Liver (tissue), 9 donors: Measurements from ENCODE around the gene ACTRT2. TPM values are rescaled to one million over a fixed set of nuclear protein-coding genes. Genes with fewer than 3 reads are reported as not detected.

ENCODE experiments used
- DNase-seq: peaks from one replicate; pipeline ENCODE4 v3.0.0-alpha.2; 2017; ENCODE audit warnings: low spot score
- H3K27ac ChIP-seq, 2 donors: one replicate each; pipeline ENCODE4 v1.7.0; 2013; ENCODE audit warnings: inconsistent platforms in 2 of 2, low read length in 2 of 2, control low read depth in 1 of 2, low read depth in 1 of 2, mild to moderate bottlenecking in 1 of 2
- H3K27me3 ChIP-seq, 4 donors: one replicate each; pipeline versions ENCODE4 v1.6.1 to v1.7.0; 2013; ENCODE audit warnings: low read length in 3 of 4, inconsistent platforms in 1 of 4, mild to moderate bottlenecking in 1 of 4, moderate library complexity in 1 of 4; ENCODE audit not compliant: control insufficient read depth in 4 of 4, insufficient read depth in 4 of 4
- H3K36me3 ChIP-seq, 4 donors: one replicate each; pipeline versions ENCODE4 v1.6.1 to v1.7.0; 2013; ENCODE audit warnings: low read length in 3 of 4, mild to moderate bottlenecking in 3 of 4, low read depth in 1 of 4, moderate library complexity in 1 of 4; ENCODE audit not compliant: control insufficient read depth in 4 of 4, insufficient read depth in 3 of 4
- H3K4me1 ChIP-seq, 4 donors: one replicate each; pipeline versions ENCODE4 v1.6.1 to v1.7.0; 2013; ENCODE audit warnings: low read length in 3 of 4, mild to moderate bottlenecking in 3 of 4, moderate library complexity in 1 of 4; ENCODE audit not compliant: control insufficient read depth in 4 of 4, insufficient read depth in 4 of 4
- H3K4me3 ChIP-seq, 3 donors: one replicate each; pipeline versions ENCODE4 v1.6.1 to v1.7.0; 2013; ENCODE audit warnings: low read length in 3 of 3, control low read depth in 1 of 3, low read depth in 1 of 3, mild to moderate bottlenecking in 1 of 3
- H3K9ac ChIP-seq, 2 donors: one replicate each; pipeline ENCODE4 v1.7.0; 2013; ENCODE audit warnings: low read length in 2 of 2, mild to moderate bottlenecking in 2 of 2, moderate library complexity in 2 of 2, control low read depth in 1 of 2, low read depth in 1 of 2
- H3K9me3 ChIP-seq, 4 donors: one replicate each; pipeline versions ENCODE4 v1.6.1 to v1.7.0; 2013; ENCODE audit warnings: low read length in 3 of 4; ENCODE audit not compliant: control insufficient read depth in 4 of 4
- EGR1 ChIP-seq, 2 donors: IDR thresholded peaks; 2 replicates each; pipeline ENCODE4 v1.6.1; 2016 to 2018; ENCODE audit warnings: antibody characterized with exemption in 2 of 2, low read depth in 2 of 2
- FOXA1 ChIP-seq: IDR thresholded peaks from 2 replicates; pipeline ENCODE4 v1.6.1; 2016; ENCODE audit warnings: antibody characterized with exemption
- FOXA2 ChIP-seq: IDR thresholded peaks from 2 replicates; pipeline ENCODE4 v1.6.1; 2016; ENCODE audit warnings: antibody characterized with exemption
- GABPA ChIP-seq, 2 donors: IDR thresholded peaks in 1 of 2; conservative IDR thresholded peaks in 1 of 2; 2 replicates each; pipeline ENCODE4 v1.6.1; 2016; ENCODE audit warnings: antibody characterized with exemption in 2 of 2, mild to moderate bottlenecking in 1 of 2, moderate library complexity in 1 of 2
- HNF4G ChIP-seq: IDR thresholded peaks from 2 replicates; pipeline ENCODE4 v1.6.1; 2016; ENCODE audit warnings: antibody characterized with exemption
- JUND ChIP-seq, 2 donors: IDR thresholded peaks; 2 replicates each; pipeline ENCODE4 v1.6.1; 2016; ENCODE audit warnings: antibody characterized with exemption in 2 of 2
- RAD21 ChIP-seq, 2 donors: IDR thresholded peaks; 2 replicates each; pipeline ENCODE4 v1.6.1; 2016; ENCODE audit warnings: antibody characterized with exemption in 2 of 2, mild to moderate bottlenecking in 2 of 2
- RXRA ChIP-seq, 2 donors: IDR thresholded peaks; 2 replicates each; pipeline ENCODE4 v1.6.1; 2017 to 2018; ENCODE audit warnings: antibody characterized with exemption in 2 of 2, mild to moderate bottlenecking in 1 of 2
- SP1 ChIP-seq: IDR thresholded peaks from 2 replicates; pipeline ENCODE4 v1.6.1; 2018; ENCODE audit warnings: antibody characterized with exemption, mild to moderate bottlenecking
- TAF1 ChIP-seq: conservative IDR thresholded peaks from 2 replicates; pipeline ENCODE4 v1.6.1; 2016; ENCODE audit warnings: antibody characterized with exemption, mild to moderate bottlenecking
- YY1 ChIP-seq: IDR thresholded peaks from 2 replicates; pipeline ENCODE4 v1.6.1; 2016; ENCODE audit warnings: antibody characterized with exemption, mild to moderate bottlenecking
- WGBS: extraction: QIAGEN DNeasy Blood & Tissue Kit; methylation state at CpG from one replicate; pipeline ENCODE4 v1.1.7; 2013; 5-methylcytosine and 5-hydroxymethylcytosine counted together
- polyA plus RNA-seq, 2 donors: library from polyadenylated mRNA; stranded (reverse) in 1 of 2; unstranded in 1 of 2; fragments of 200-250 nt in 1 of 2; fragments of >200 nt in 1 of 2; fragmentation: Nextera tagmentation in 1 of 2; extraction: Ambion mirVana in 1 of 2; gene quantifications; one replicate each; pipeline versions ENCODE4 v1.2.1 to v1.2.3, GENCODE V29; 2013 to 2015
- total RNA-seq, 2 donors: library from RNA; depleted of rRNA; stranded (reverse); fragments of >200 nt; gene quantifications; one replicate each; pipeline ENCODE4 v1.2.3, GENCODE V29; 2014
- TF ChIP-seq, protein P1 (sequence below): IDR thresholded peaks from 2 replicates; pipeline ENCODE4 v1.6.1; 2016; ENCODE audit warnings: antibody characterized with exemption
- TF ChIP-seq, protein P2 (sequence below): IDR thresholded peaks from 2 replicates; pipeline ENCODE4 v1.6.1; 2016; ENCODE audit warnings: antibody characterized with exemption
- TF ChIP-seq, protein P3 (sequence below): fragments of 150-350 bp; IDR thresholded peaks from 2 replicates; pipeline ENCODE4 v1.5.1; 2017; ENCODE audit warnings: improper control_type of control experiment, low read depth, low read length; ENCODE audit not compliant: missing input control
- TF ChIP-seq, protein P4 (sequence below): IDR thresholded peaks from 2 replicates; pipeline ENCODE4 v1.6.1; 2016; ENCODE audit warnings: antibody characterized with exemption
- TF ChIP-seq, protein P5 (sequence below): IDR thresholded peaks from 2 replicates; pipeline ENCODE4 v1.6.1; 2016; ENCODE audit warnings: antibody characterized with exemption, mild to moderate bottlenecking
- donor health status: healthy.
- donor health status: healthy.
- donor health status: healthy.
- donor health status: healthy.
- donor health status: healthy.

ACTRT2 gene
- total and polyA plus RNA-seq, 4 donors: not detected

DNA sequence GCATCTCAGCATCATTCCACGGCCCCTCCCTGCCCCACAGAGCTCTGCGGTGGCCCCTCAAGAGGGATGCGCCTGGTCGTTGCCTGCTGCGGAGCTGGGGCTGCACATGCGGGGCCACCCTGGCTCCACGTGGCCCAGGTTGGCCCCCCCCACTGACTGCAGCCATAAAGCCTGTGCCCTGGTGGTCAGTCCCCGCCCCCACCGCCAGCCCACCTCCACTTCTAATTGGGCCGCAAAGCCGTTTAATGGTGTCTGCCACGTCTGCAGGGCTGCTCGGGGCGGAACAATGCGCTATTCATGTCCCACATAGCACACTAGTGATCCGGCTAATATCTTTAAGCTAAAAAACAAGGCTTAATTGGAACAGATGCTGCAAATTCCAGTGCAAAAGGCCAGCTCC lies 33.5 kb upstream of the ACTRT2 start (continued):
- TF ChIP-seq, protein P1, sequence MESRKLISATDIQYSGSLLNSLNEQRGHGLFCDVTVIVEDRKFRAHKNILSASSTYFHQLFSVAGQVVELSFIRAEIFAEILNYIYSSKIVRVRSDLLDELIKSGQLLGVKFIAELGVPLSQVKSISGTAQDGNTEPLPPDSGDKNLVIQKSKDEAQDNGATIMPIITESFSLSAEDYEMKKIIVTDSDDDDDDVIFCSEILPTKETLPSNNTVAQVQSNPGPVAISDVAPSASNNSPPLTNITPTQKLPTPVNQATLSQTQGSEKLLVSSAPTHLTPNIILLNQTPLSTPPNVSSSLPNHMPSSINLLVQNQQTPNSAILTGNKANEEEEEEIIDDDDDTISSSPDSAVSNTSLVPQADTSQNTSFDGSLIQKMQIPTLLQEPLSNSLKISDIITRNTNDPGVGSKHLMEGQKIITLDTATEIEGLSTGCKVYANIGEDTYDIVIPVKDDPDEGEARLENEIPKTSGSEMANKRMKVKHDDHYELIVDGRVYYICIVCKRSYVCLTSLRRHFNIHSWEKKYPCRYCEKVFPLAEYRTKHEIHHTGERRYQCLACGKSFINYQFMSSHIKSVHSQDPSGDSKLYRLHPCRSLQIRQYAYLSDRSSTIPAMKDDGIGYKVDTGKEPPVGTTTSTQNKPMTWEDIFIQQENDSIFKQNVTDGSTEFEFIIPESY: no peak
- TF ChIP-seq JUND (IDR thresholded peaks at IDR 0.05) (no peak), RAD21 (IDR thresholded peaks at IDR 0.05) (no peak), HNF4G (no peak)
- TF ChIP-seq, protein P2, sequence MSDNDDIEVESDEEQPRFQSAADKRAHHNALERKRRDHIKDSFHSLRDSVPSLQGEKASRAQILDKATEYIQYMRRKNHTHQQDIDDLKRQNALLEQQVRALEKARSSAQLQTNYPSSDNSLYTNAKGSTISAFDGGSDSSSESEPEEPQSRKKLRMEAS: no peak

DNA sequence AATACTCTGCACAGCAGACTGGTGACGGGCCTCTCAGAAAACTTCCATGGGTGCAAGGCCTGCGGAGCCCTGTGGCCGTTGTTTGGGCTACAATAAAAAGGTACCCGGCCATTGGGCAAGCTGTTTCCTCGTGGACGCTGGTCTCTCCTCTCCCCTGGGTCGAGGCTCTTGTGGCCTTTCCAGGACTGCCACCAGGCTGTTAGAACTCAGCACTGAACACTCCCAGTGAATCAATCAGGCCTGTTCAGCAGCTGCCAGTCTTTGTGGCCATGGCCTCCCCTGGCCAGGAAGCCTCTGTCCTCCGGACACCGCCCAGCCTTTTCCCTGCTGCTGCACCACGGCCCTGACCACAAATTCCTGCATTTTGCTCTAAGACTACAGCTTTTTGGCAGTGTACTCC lies 33.0 kb upstream of the ACTRT2 start:
- 81% methylated on average over 10 of the region's 10 CpGs for WGBS
- Histone ChIP-seq H3K9me3 (no peaks in the 10 kb centered on the region), H3K4me3 (no peak overlapping the region), H3K36me3 (no peaks in the 10 kb centered on the region), H3K27ac (no peak overlapping the region), H3K27me3 (peaks cover 0 to 4% (median 0%) of the 10 kb centered on the region in 4 donors), H3K4me1 (no peaks in the 10 kb centered on the region), H3K9ac (no peak overlapping the region)
- no peak for TF ChIP-seq RXRA (IDR thresholded peaks at IDR 0.05)
- TF ChIP-seq, protein P2: no peak
- no peak for TF ChIP-seq YY1
- no peak for TF ChIP-seq GABPA (IDR thresholded peaks at IDR 0.05 in 1 of 2, conservative IDR thresholded peaks at IDR 0.05 in 1 of 2)
- DNase-seq: no peak

DNA sequence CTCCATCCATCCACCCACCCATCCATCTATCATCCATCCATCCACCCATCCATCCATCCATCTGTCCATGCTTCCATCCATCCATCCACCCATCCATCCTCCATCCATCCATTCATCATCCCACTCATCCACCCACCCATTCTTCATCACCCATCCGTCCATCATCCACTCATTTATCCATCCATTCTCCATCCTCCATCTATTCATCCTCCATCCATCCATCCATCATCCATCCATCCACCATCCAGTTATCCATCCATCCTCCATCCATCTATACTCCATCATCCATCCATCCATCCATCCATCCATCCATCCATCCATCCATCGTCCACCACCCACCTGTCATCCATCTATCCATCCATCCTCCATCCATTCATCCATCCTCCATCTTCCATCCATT lies 32.1 kb upstream of the ACTRT2 start:
- H3K4me1 ChIP-seq: no peaks in the 10 kb centered on the region
- peaks cover 0 to 7% (median 6%) of the 10 kb centered on the region in 4 donors for H3K9me3 ChIP-seq
- no peak overlapping the region for H3K4me3 ChIP-seq
- peaks cover 0 to 4% (median 0%) of the 10 kb centered on the region in 4 donors for H3K27me3 ChIP-seq
- no peaks in the 10 kb centered on the region for H3K36me3 ChIP-seq
- H3K27ac ChIP-seq: no peak overlapping the region
- DNase-seq: no peak
- no peak for TF ChIP-seq JUND (IDR thresholded peaks at IDR 0.05)
- no peak for TF ChIP-seq HNF4G
- no peak for TF ChIP-seq FOXA2
- TF ChIP-seq RAD21 (IDR thresholded peaks at IDR 0.05): no peak
- TF ChIP-seq, protein P3, sequence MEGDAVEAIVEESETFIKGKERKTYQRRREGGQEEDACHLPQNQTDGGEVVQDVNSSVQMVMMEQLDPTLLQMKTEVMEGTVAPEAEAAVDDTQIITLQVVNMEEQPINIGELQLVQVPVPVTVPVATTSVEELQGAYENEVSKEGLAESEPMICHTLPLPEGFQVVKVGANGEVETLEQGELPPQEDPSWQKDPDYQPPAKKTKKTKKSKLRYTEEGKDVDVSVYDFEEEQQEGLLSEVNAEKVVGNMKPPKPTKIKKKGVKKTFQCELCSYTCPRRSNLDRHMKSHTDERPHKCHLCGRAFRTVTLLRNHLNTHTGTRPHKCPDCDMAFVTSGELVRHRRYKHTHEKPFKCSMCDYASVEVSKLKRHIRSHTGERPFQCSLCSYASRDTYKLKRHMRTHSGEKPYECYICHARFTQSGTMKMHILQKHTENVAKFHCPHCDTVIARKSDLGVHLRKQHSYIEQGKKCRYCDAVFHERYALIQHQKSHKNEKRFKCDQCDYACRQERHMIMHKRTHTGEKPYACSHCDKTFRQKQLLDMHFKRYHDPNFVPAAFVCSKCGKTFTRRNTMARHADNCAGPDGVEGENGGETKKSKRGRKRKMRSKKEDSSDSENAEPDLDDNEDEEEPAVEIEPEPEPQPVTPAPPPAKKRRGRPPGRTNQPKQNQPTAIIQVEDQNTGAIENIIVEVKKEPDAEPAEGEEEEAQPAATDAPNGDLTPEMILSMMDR: no peak
- TF ChIP-seq FOXA1: no peak
- no peak for TF ChIP-seq TAF1
- TF ChIP-seq, protein P4, sequence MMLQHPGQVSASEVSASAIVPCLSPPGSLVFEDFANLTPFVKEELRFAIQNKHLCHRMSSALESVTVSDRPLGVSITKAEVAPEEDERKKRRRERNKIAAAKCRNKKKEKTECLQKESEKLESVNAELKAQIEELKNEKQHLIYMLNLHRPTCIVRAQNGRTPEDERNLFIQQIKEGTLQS: no peak
- TF ChIP-seq SP1: no peak
- TF ChIP-seq RXRA (IDR thresholded peaks at IDR 0.05): no peak
- TF ChIP-seq, protein P2: no peak
- no peak for TF ChIP-seq EGR1 (IDR thresholded peaks at IDR 0.05; ENCODE audit: low read depth in 2 of 2)
- TF ChIP-seq, protein P5, sequence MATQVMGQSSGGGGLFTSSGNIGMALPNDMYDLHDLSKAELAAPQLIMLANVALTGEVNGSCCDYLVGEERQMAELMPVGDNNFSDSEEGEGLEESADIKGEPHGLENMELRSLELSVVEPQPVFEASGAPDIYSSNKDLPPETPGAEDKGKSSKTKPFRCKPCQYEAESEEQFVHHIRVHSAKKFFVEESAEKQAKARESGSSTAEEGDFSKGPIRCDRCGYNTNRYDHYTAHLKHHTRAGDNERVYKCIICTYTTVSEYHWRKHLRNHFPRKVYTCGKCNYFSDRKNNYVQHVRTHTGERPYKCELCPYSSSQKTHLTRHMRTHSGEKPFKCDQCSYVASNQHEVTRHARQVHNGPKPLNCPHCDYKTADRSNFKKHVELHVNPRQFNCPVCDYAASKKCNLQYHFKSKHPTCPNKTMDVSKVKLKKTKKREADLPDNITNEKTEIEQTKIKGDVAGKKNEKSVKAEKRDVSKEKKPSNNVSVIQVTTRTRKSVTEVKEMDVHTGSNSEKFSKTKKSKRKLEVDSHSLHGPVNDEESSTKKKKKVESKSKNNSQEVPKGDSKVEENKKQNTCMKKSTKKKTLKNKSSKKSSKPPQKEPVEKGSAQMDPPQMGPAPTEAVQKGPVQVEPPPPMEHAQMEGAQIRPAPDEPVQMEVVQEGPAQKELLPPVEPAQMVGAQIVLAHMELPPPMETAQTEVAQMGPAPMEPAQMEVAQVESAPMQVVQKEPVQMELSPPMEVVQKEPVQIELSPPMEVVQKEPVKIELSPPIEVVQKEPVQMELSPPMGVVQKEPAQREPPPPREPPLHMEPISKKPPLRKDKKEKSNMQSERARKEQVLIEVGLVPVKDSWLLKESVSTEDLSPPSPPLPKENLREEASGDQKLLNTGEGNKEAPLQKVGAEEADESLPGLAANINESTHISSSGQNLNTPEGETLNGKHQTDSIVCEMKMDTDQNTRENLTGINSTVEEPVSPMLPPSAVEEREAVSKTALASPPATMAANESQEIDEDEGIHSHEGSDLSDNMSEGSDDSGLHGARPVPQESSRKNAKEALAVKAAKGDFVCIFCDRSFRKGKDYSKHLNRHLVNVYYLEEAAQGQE: no peak
- TF ChIP-seq GABPA (IDR thresholded peaks at IDR 0.05 in 1 of 2, conservative IDR thresholded peaks at IDR 0.05 in 1 of 2): no peak
- no peak overlapping the region for H3K9ac ChIP-seq
- 69% methylated on average over 2 of the region's 2 CpGs for WGBS
